Mammary epithelial cell (primary cell): Measurements from ENCODE around the gene LONRF2.

Source experiments
- EZH2 ChIP-seq: IDR thresholded peaks from 2 replicates; pipeline ENCODE4 v1.6.1; 2012; ENCODE audit warnings: low read length, inconsistent platforms, borderline replicate concordance
- TF ChIP-seq, protein P1 (sequence below), 2 donors: IDR thresholded peaks in 1 of 2; conservative IDR thresholded peaks in 1 of 2; 2 replicates each; pipeline ENCODE4 v1.5.1; 2011 to 2012; ENCODE audit warnings: inconsistent platforms in 2 of 2, low read length in 2 of 2, mild to moderate bottlenecking in 2 of 2, control low read depth in 1 of 2, low read depth in 1 of 2; ENCODE audit not compliant: insufficient read depth in 1 of 2; ENCODE audit errors: extremely low read depth in 1 of 2

DNA sequence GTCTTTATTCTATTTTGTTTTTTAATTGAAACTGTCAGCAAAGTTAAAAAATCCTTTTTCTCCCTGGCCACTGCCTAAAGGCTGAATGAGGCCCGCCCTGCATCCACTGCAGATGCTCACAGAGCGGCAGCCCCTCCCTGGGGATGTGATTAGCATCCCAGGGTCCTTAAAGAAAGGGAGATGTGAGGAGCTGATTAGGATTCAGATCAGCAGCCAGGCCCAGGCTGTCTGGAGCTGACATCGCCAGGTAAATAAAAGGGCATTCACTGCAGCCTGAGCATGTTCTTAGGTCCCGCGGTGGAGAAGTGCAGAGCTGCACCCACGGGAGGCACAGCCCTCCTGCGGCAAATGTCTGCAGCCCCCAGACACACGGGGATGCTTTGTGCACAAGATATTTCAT lies 83.8 kb downstream of the LONRF2 start:
- no peak for TF ChIP-seq EZH2
- TF ChIP-seq, protein P1, sequence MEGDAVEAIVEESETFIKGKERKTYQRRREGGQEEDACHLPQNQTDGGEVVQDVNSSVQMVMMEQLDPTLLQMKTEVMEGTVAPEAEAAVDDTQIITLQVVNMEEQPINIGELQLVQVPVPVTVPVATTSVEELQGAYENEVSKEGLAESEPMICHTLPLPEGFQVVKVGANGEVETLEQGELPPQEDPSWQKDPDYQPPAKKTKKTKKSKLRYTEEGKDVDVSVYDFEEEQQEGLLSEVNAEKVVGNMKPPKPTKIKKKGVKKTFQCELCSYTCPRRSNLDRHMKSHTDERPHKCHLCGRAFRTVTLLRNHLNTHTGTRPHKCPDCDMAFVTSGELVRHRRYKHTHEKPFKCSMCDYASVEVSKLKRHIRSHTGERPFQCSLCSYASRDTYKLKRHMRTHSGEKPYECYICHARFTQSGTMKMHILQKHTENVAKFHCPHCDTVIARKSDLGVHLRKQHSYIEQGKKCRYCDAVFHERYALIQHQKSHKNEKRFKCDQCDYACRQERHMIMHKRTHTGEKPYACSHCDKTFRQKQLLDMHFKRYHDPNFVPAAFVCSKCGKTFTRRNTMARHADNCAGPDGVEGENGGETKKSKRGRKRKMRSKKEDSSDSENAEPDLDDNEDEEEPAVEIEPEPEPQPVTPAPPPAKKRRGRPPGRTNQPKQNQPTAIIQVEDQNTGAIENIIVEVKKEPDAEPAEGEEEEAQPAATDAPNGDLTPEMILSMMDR (conservative IDR thresholded peaks at IDR 0.05 in 1 of 2, IDR thresholded peaks at IDR 0.05 in 1 of 2; ENCODE audit: extremely low read depth in 1 of 2, insufficient read depth in 1 of 2, low read depth in 1 of 2, low read length in 2 of 2): no peak
